Astrocyte of the spinal cord (primary cell): ENCODE measurements around the gene MCM3.

ENCODE experiments used
- DNase-seq: peaks from one replicate; pipeline ENCODE4 v3.0.0; 2011; ENCODE audit warnings: low read depth, low spot score
- H3K4me3 ChIP-seq: 2 replicates; pipeline ENCODE4 v1.5.1; 2011; ENCODE audit warnings: low read depth, mild to moderate bottlenecking, low read length, moderate library complexity
- in situ Hi-C: cut with HindIII; loops from 2 replicates; pipeline ENCODE4 v1.10.0; 2017; ENCODE audit warnings: low sequenced_read_pairs
- TF ChIP-seq, protein P1 (sequence below): IDR thresholded peaks from 2 replicates; pipeline ENCODE4 v1.5.1; 2012; ENCODE audit warnings: low read depth, mild to moderate bottlenecking, low read length, inconsistent platforms

MCM3 gene

GRCh38 chr6:52231406-52232127, 53.0 kb downstream of the MCM3 start:
- no peak for DNase-seq
- TF ChIP-seq, protein P1, sequence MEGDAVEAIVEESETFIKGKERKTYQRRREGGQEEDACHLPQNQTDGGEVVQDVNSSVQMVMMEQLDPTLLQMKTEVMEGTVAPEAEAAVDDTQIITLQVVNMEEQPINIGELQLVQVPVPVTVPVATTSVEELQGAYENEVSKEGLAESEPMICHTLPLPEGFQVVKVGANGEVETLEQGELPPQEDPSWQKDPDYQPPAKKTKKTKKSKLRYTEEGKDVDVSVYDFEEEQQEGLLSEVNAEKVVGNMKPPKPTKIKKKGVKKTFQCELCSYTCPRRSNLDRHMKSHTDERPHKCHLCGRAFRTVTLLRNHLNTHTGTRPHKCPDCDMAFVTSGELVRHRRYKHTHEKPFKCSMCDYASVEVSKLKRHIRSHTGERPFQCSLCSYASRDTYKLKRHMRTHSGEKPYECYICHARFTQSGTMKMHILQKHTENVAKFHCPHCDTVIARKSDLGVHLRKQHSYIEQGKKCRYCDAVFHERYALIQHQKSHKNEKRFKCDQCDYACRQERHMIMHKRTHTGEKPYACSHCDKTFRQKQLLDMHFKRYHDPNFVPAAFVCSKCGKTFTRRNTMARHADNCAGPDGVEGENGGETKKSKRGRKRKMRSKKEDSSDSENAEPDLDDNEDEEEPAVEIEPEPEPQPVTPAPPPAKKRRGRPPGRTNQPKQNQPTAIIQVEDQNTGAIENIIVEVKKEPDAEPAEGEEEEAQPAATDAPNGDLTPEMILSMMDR: no peak
- H3K4me3 ChIP-seq: no peak overlapping the region
- in situ Hi-C loops: no loop called here

GRCh38 chr6:52230685-52231084, 53.9 kb downstream of the MCM3 start:
- DNase-seq: no peak
- H3K4me3 ChIP-seq: no peak overlapping the region
- TF ChIP-seq, protein P1: no peak
- in situ Hi-C loops: no loop called here

GRCh38 chr6:52227495-52227894, 57.0 kb downstream of the MCM3 start:
- in situ Hi-C loops: no loop called here
- TF ChIP-seq, protein P1: no peak
- H3K4me3 ChIP-seq: no peak overlapping the region
- no peak for DNase-seq

DNA sequence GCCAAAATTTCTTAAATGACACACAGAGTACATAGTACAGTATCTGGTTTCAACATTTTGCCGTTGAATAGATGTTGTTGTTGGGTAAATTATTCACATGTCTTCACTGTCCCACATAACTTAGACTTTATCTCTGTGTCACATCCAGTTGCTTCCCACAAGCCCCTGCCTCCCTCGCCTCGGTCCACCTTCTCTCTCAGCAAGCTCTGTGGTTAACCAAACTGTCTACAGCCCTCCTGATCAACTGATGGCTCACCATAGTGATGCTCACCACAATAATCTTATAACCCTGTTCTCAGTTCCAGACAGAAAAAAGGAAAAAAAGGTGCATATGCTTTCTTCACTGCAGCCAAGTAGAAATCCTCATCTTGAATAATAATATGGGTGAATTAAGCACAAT, 63.2 kb downstream of the MCM3 start:
- H3K4me3 ChIP-seq: no peak overlapping the region
- in situ Hi-C loops: no loop called here
- TF ChIP-seq, protein P1: no peak
- no peak for DNase-seq

DNA sequence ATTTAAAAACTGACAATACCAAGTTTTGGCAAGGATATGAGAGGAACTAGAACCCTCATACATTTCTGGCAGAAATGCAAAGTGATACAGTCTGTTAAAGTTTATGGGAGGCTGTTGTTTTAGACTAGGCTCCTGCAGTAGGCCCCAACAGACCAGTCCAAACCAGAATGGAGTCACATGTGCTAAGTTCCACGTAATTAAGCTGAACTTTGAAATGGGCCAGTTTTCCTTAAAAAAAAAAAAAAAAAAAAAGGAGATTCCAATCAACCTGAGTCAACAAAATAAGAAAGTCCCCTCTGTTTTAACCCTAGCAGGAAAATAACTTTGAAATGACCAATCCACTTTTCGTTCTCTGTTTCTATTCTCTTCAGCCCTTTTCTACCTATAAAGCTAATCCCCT, 66.8 kb downstream of the MCM3 start:
- in situ Hi-C loops: no loop called here
- TF ChIP-seq, protein P1: no peak
- H3K4me3 ChIP-seq: no peak overlapping the region
- no peak for DNase-seq

- TF ChIP-seq, protein P1: no peak
- in situ Hi-C loops: no loop called here
- DNase-seq: no peak
- H3K4me3 ChIP-seq: no peak overlapping the region
Measured at GRCh38 chr6:52216932-52217575, 67.5 kb downstream of the MCM3 start.
